Left lung (tissue), 10 donors: ENCODE measurements around the gene KDSR. TPM values are rescaled to one million over a fixed set of nuclear protein-coding genes. Genes with fewer than 3 reads are reported as not detected.

ENCODE experiments used
- ATAC-seq: fragments of 200-7000 bp; cut with Tn5 transposase; one replicate; pipeline ENCODE4 v1.9.1; 2020; ENCODE audit warnings: moderate library complexity
- DNase-seq, 4 donors: peaks; one replicate each; pipeline ENCODE4 v3.0.0-alpha.2; 2013 to 2020
- H3K27ac ChIP-seq, 2 donors: fragments of 200-600 bp; sonication (generic) in 1 of 2; one replicate each; pipeline versions ENCODE4 v1.5.0 to v1.8.0; 2020 to 2021
- H3K27me3 ChIP-seq, 2 donors: fragments of 200-600 bp; sonication (generic) in 1 of 2; one replicate each; pipeline versions ENCODE4 v1.5.0 to v1.8.0; 2020 to 2021
- H3K36me3 ChIP-seq, 2 donors: fragments of 200-600 bp; sonication (generic) in 1 of 2; one replicate each; pipeline versions ENCODE4 v1.5.0 to v1.8.0; 2020 to 2021
- H3K4me1 ChIP-seq, 2 donors: fragments of 200-600 bp; one replicate each; pipeline ENCODE4 v1.8.0; 2021
- H3K4me3 ChIP-seq, 2 donors: fragments of 200-600 bp; sonication (generic) in 1 of 2; one replicate each; pipeline versions ENCODE4 v1.5.0 to v1.8.0; 2020 to 2021; ENCODE audit warnings: mild to moderate bottlenecking in 1 of 2
- H3K9me3 ChIP-seq, 2 donors: fragments of 200-600 bp; sonication (generic) in 1 of 2; one replicate each; pipeline versions ENCODE4 v1.5.0 to v1.8.0; 2020 to 2021
- CTCF ChIP-seq, 2 donors: fragments of 200-600 bp; sonication (generic) in 1 of 2; IDR thresholded peaks; one replicate each; pipeline versions ENCODE4 v1.5.0 to v1.8.0; 2021; ENCODE audit warnings: antibody characterized with exemption in 2 of 2
- intact Hi-C, 2 donors: fragments of 100-400 bp; cut with DNase I; formaldehyde crosslinking; loops; one replicate each; pipeline versions ENCODE4 v1.11.2 to v1.14.2; 2022
- polyA plus RNA-seq, 6 donors: library from polyadenylated mRNA; unstranded; fragments of 120-200 nt; gene quantifications; one replicate each; pipeline ENCODE4 v1.2.1, GENCODE V29; 2013; ENCODE audit not compliant: insufficient read length in 6 of 6
- total RNA-seq, 2 donors: library from RNA; stranded (reverse); fragmentation: NEBNext Ultra II Directional; extraction: Animal tissue kit (Norgen Biotek cat#: 25700); gene quantifications; one replicate each; pipeline ENCODE4 v1.2.1, GENCODE V29; 2021
- donor health status: DM: no; HTN: yes; CAD: no.
- donor health status: DM: no; HTN: no; CAD: no.

Gene KDSR
- total and polyA plus RNA-seq, 8 donors = 41.1 to 70.2 (median 42.4) TPM

GRCh38 chr18:63290166-63290820 is 76.7 kb downstream of the KDSR start:
- intact Hi-C loops = no loop called here
- DNase-seq = no peak
- Histone ChIP-seq H3K36me3 (no peaks in the 10 kb centered on the region), H3K9me3 (no peaks in the 10 kb centered on the region), H3K27ac (no peak overlapping the region), H3K4me1 (peaks cover 8 to 9% of the 10 kb centered on the region in 2 donors), H3K4me3 (no peak overlapping the region), H3K27me3 (no peaks in the 10 kb centered on the region)
- TF ChIP-seq CTCF (IDR thresholded peaks at IDR 0.05) = no peak
- no peak for ATAC-seq

- Histone ChIP-seq H3K4me1 (peaks cover 7 to 8% of the 10 kb centered on the region in 2 donors), H3K27me3 (no peaks in the 10 kb centered on the region), H3K9me3 (no peaks in the 10 kb centered on the region), H3K36me3 (no peaks in the 10 kb centered on the region), H3K4me3 (no peak overlapping the region), H3K27ac (no peak overlapping the region)
- intact Hi-C loops = no loop called here
- TF ChIP-seq CTCF (IDR thresholded peaks at IDR 0.05) = no peak
- no peak for ATAC-seq
- DNase-seq = no peak
These were observed 78.7 kb downstream of the KDSR start for GRCh38 chr18:63288311-63288710.

- Histone ChIP-seq H3K9me3 (no peaks in the 10 kb centered on the region), H3K27me3 (no peaks in the 10 kb centered on the region), H3K36me3 (no peaks in the 10 kb centered on the region), H3K4me1 (peaks cover 2 to 8% of the 10 kb centered on the region in 2 donors), H3K4me3 (no peak overlapping the region), H3K27ac (no peak overlapping the region)
- ATAC-seq (no peak), DNase-seq (no peak)
- intact Hi-C loops = no loop called here
- TF ChIP-seq CTCF (IDR thresholded peaks at IDR 0.05) = no peak
These were observed 79.2 kb downstream of the KDSR start for GRCh38 chr18:63287691-63288220.

- H3K4me3 ChIP-seq = no peak overlapping the region
- DNase-seq = no peak
- no peak for ATAC-seq
- H3K9me3 ChIP-seq = no peaks in the 10 kb centered on the region
- TF ChIP-seq CTCF (IDR thresholded peaks at IDR 0.05) = no peak
- intact Hi-C loops = no loop called here
- H3K36me3 ChIP-seq = no peaks in the 10 kb centered on the region
- H3K27me3 ChIP-seq = no peaks in the 10 kb centered on the region
- peaks cover 0 to 8% of the 10 kb centered on the region in 2 donors for H3K4me1 ChIP-seq
- no peak overlapping the region for H3K27ac ChIP-seq
These were observed 80.1 kb downstream of the KDSR start for GRCh38 chr18:63286926-63287325.

DNA sequence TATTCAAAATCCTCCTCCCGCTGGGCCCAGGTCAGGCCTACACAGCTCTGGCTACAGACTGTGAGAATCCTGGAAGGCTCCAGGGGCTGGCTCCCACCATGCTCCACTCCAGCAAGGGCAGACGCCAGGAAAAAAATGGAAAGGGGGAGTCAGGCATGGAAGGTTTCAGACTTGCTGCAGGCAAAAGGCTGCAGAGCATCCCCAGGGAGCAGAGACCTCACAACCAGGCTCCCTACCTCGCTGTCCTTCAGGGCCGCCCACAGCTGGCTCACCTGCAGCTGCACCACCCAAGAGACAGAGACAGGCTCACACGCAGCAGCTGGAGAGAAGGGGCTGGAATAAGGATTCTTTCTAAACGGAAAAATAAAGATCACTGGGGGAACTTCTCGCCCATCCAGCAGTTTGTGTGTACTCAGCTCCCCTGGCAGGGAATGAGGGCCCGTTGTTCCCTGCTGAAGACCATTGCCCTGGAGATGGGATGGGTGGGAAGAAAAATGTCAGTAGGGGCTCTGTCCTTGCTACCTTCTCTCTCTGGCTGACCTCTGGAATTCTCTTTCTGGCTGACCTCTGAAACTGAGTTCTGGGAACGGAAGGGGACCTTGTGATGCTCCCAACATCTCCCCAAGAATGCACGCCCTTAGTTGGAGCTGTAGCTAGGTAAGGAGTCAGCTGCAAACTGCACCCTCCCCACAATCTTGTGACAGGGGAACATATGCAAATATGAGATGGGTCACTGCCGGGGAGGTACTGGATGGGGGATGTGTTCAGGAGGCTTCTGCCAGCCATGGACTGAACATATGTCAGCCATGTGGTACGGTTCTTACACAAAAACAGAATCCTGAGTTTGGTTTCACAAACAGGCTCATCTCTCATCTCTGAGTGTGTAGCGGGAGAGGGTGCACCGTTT is 81.9 kb downstream of the KDSR start:
- no peak for TF ChIP-seq CTCF (IDR thresholded peaks at IDR 0.05)
- DNase-seq = no peak

More for the DNA sequence above, 81.9 kb downstream of the KDSR start:
- no peaks in the 10 kb centered on the region for H3K36me3 ChIP-seq
- no peaks in the 10 kb centered on the region for H3K27me3 ChIP-seq
- no peaks in the 10 kb centered on the region for H3K9me3 ChIP-seq
- ATAC-seq = peak; percentile 20
- peaks cover 0 to 8% of the 10 kb centered on the region in 2 donors for H3K4me1 ChIP-seq
- H3K4me3 ChIP-seq = no peak overlapping the region
- no peak overlapping the region for H3K27ac ChIP-seq
- intact Hi-C loops = no loop called here
